Gastrocnemius medialis (tissue), 4 donors: Measurements from ENCODE around the gene GCK.

Experiments
- CTCF ChIP-seq, 5 experiments: fragments of 450-650 bp in 3 of 5; fragments of 200-600 bp in 2 of 5; sonication (generic) in 2 of 5; IDR thresholded peaks in 4 of 5; conservative IDR thresholded peaks in 1 of 5; 1 replicate in 4 of 5; 2 replicates in 1 of 5; pipeline ENCODE4 v1.5.1; 2016 to 2019; ENCODE audit warnings: antibody characterized with exemption in 5 of 5, mild to moderate bottlenecking in 3 of 5, moderate library complexity in 3 of 5
- POLR2A ChIP-seq, 2 donors: fragments of 450-650 bp; IDR thresholded peaks; one replicate each; pipeline ENCODE4 v1.6.1; 2017; ENCODE audit warnings: antibody characterized with exemption in 2 of 2, mild to moderate bottlenecking in 2 of 2, moderate library complexity in 2 of 2

- TF ChIP-seq CTCF (IDR thresholded peaks at IDR 0.05 in 4 of 5, conservative IDR thresholded peaks at IDR 0.05 in 1 of 5): no peak
- TF ChIP-seq POLR2A (IDR thresholded peaks at IDR 0.05): no peak
Observed at GRCh38 chr7:44136731-44137130, 52.5 kb downstream of the GCK start.
